GM18519 (cell line): Measurements from ENCODE around the gene MYADML2.

Experiments
- ATAC-seq: cut with Tn5 transposase; IDR thresholded peaks from one replicate; pipeline ENCODE4 v1.9.1; 2021; ENCODE audit warnings: mild to moderate bottlenecking, moderate library complexity; ENCODE audit not compliant: unreplicated experiment, low FRiP score

Gene MYADML2

GRCh38 chr17:81901167-81902022 is 45.6 kb downstream of the MYADML2 start:
- ATAC-seq: no peak

- no peak for ATAC-seq
Observed at GRCh38 chr17:81900181-81900820, 46.7 kb downstream of the MYADML2 start.

GRCh38 chr17:81899514-81900166 is 47.4 kb downstream of the MYADML2 start:
- no peak for ATAC-seq

- no peak for ATAC-seq
Observed at GRCh38 chr17:81898885-81899284, 48.1 kb downstream of the MYADML2 start.

- ATAC-seq: no peak
Observed at GRCh38 chr17:81898029-81898866, 48.8 kb downstream of the MYADML2 start.

- no peak for ATAC-seq
Observed at GRCh38 chr17:81895400-81895799, 51.6 kb downstream of the MYADML2 start.

GRCh38 chr17:81891303-81891552 is 55.8 kb downstream of the MYADML2 start:
- no peak for ATAC-seq

GRCh38 chr17:81890447-81891302 is 56.4 kb downstream of the MYADML2 start:
- no peak for ATAC-seq
